Measurements from ENCODE around the gene LEAP2. TPM values are rescaled to one million over a fixed set of nuclear protein-coding genes. Genes with fewer than 3 reads are reported as not detected.

The LEAP2 gene
- total and polyA plus RNA-seq, 2 donors (not counting 1 experiment from before 2014, with no cell fraction given): 0.33 to 0.50 TPM

- no peaks in the 10 kb centered on the region for H4K20me1 ChIP-seq (ENCODE audit: control insufficient read depth, extremely low read depth, insufficient read depth, low read length)
- H3K79me2 ChIP-seq (ENCODE audit: control insufficient read depth, insufficient read depth, low read length): no peaks in the 10 kb centered on the region
- H3K27me3 ChIP-seq (ENCODE audit: control insufficient read depth, insufficient read depth, low read length): no peaks in the 10 kb centered on the region
- H3K4me2 ChIP-seq (ENCODE audit: extremely low read depth, insufficient read depth, low read length): peak overlapping the region; percentile 82
- H3K4me3 ChIP-seq (replicated peaks in 1 of 4; ENCODE audit: control extremely low read depth in 1 of 4, insufficient read depth in 1 of 4, low read depth in 3 of 4, low read length in 4 of 4): peak overlapping the region in 1 of 4 experiments; percentile 67
- H3K36me3 ChIP-seq (ENCODE audit: control insufficient read depth, insufficient read depth, low read length): no peaks in the 10 kb centered on the region
- no peaks in the 10 kb centered on the region for H3K9me3 ChIP-seq (ENCODE audit: control insufficient read depth, insufficient read depth, low read depth, low read length)
- no peak overlapping the region for H2AFZ ChIP-seq (ENCODE audit: low read length)
- no peak for DNase-seq (ENCODE audit: low read depth in 2 of 2)
- TF ChIP-seq CTCF (conservative IDR thresholded peaks at IDR 0.05 in 1 of 2, IDR thresholded peaks at IDR 0.05 in 1 of 2; ENCODE audit: low read depth in 1 of 2, low read length in 2 of 2) (no peak), EZH2 (IDR thresholded peaks at IDR 0.05; ENCODE audit: low read length, missing control alignments) (no peak)
- no peak overlapping the region for H3K27ac ChIP-seq (ENCODE audit: insufficient read depth, low read length)
- peak overlapping the region; percentile 73 for H3K9ac ChIP-seq (ENCODE audit: insufficient read depth, low read length)
- peaks cover 3% of the 10 kb centered on the region for H3K4me1 ChIP-seq (ENCODE audit: control insufficient read depth, extremely low read depth, insufficient read depth, low read length)
Observed at GRCh38 chr5:132831095-132831860, 42.2 kb upstream of the LEAP2 start.

- H3K4me2 ChIP-seq (ENCODE audit: extremely low read depth, insufficient read depth, low read length): no peak overlapping the region
- H3K79me2 ChIP-seq (ENCODE audit: control insufficient read depth, insufficient read depth, low read length): no peaks in the 10 kb centered on the region
- no peaks in the 10 kb centered on the region for H3K27me3 ChIP-seq (ENCODE audit: control insufficient read depth, insufficient read depth, low read length)
- H4K20me1 ChIP-seq (ENCODE audit: control insufficient read depth, extremely low read depth, insufficient read depth, low read length): no peaks in the 10 kb centered on the region
- H3K36me3 ChIP-seq (ENCODE audit: control insufficient read depth, insufficient read depth, low read length): no peaks in the 10 kb centered on the region
- peaks cover 6% of the 10 kb centered on the region for H3K4me1 ChIP-seq (ENCODE audit: control insufficient read depth, extremely low read depth, insufficient read depth, low read length)
- no peak for DNase-seq (ENCODE audit: low read depth in 2 of 2)
- no peak overlapping the region for H3K4me3 ChIP-seq (replicated peaks in 1 of 4; ENCODE audit: control extremely low read depth in 1 of 4, insufficient read depth in 1 of 4, low read depth in 3 of 4, low read length in 4 of 4)
- TF ChIP-seq EZH2 (IDR thresholded peaks at IDR 0.05; ENCODE audit: low read length, missing control alignments): no peak
- no peak for TF ChIP-seq CTCF (conservative IDR thresholded peaks at IDR 0.05 in 1 of 2, IDR thresholded peaks at IDR 0.05 in 1 of 2; ENCODE audit: low read depth in 1 of 2, low read length in 2 of 2)
- H2AFZ ChIP-seq (ENCODE audit: low read length): no peak overlapping the region
- H3K9ac ChIP-seq (ENCODE audit: insufficient read depth, low read length): no peak overlapping the region
- H3K27ac ChIP-seq (ENCODE audit: insufficient read depth, low read length): no peak overlapping the region
- no peaks in the 10 kb centered on the region for H3K9me3 ChIP-seq (ENCODE audit: control insufficient read depth, insufficient read depth, low read depth, low read length)
Observed at GRCh38 chr5:132832612-132833011, 40.9 kb upstream of the LEAP2 start.

DNA sequence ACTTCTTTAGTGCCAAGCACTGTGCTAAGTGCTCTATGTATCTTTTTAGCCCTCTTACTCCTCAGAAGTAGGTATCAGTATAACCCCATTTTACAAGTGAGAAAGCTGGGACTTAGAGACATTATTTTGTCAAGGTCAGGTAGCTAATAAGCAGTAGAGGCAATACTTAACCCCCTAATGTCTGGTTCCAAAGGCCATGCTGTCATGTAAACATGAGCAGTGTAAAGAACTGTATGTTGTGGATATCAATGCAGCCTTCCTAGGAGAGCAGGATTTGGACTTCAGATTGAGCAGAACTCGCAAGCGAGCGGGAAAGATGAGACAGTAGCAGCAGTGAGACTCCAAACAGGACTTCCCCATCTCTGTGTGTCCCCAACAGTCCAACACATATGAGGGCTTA is 39.4 kb upstream of the LEAP2 start:
- no peak for DNase-seq (ENCODE audit: low read depth in 2 of 2)
- Histone ChIP-seq H3K4me1 (ENCODE audit: control insufficient read depth, extremely low read depth, insufficient read depth, low read length) (peaks cover 6% of the 10 kb centered on the region), H3K36me3 (ENCODE audit: control insufficient read depth, insufficient read depth, low read length) (no peaks in the 10 kb centered on the region), H2AFZ (ENCODE audit: low read length) (no peak overlapping the region), H3K4me2 (ENCODE audit: extremely low read depth, insufficient read depth, low read length) (no peak overlapping the region), H3K27me3 (ENCODE audit: control insufficient read depth, insufficient read depth, low read length) (no peaks in the 10 kb centered on the region), H4K20me1 (ENCODE audit: control insufficient read depth, extremely low read depth, insufficient read depth, low read length) (no peaks in the 10 kb centered on the region), H3K9ac (ENCODE audit: insufficient read depth, low read length) (no peak overlapping the region), H3K4me3 (replicated peaks in 1 of 4; ENCODE audit: control extremely low read depth in 1 of 4, insufficient read depth in 1 of 4, low read depth in 3 of 4, low read length in 4 of 4) (no peak overlapping the region), H3K27ac (ENCODE audit: insufficient read depth, low read length) (no peak overlapping the region), H3K9me3 (ENCODE audit: control insufficient read depth, insufficient read depth, low read depth, low read length) (no peaks in the 10 kb centered on the region), H3K79me2 (ENCODE audit: control insufficient read depth, insufficient read depth, low read length) (no peaks in the 10 kb centered on the region)
- TF ChIP-seq CTCF (conservative IDR thresholded peaks at IDR 0.05 in 1 of 2, IDR thresholded peaks at IDR 0.05 in 1 of 2; ENCODE audit: low read depth in 1 of 2, low read length in 2 of 2) (no peak), EZH2 (IDR thresholded peaks at IDR 0.05; ENCODE audit: low read length, missing control alignments) (no peak)
